Naive thymus-derived CD4-positive, alpha-beta T cell (primary cell): ENCODE data around the gene FNDC3B. TPM values are rescaled to one million over a fixed set of nuclear protein-coding genes. Genes with fewer than 3 reads are reported as not detected.
A peak's percentile ranks its signal among the peaks of the same experiment; 100 is the strongest.

Experiments
- ATAC-seq: fragments of 150-1000 bp; cut with Tn5 transposase; 2 replicates; pipeline ENCODE4 v1.10.0; 2021; ENCODE audit warnings: mild to moderate bottlenecking, moderate library complexity
- CTCF ChIA-PET: fragments of 350-600 bp; sonication (Branson Sonifier 250); formaldehyde crosslinking; loops from one replicate; lab custom pipeline; 2021; ENCODE audit warnings: antibody characterized with exemption; lab: Charles Lee
- POLR2A ChIA-PET: fragments of 350-600 bp; sonication (Branson Sonifier 250); formaldehyde crosslinking; loops from one replicate; lab custom pipeline; 2021; ENCODE audit warnings: antibody characterized with exemption, inconsistent platforms; lab: Charles Lee
- DNase-seq, 9 donors: peaks; one replicate each; pipeline versions ENCODE4 v3.0.0 to v3.0.0-alpha.2; 2020 to 2022; ENCODE audit warnings: mixed read lengths in 1 of 9
- H3K27ac ChIP-seq: one replicate; pipeline ENCODE4 v1.7.0; 2013; ENCODE audit warnings: mild to moderate bottlenecking, low read depth, low read length, moderate library complexity
- H3K27me3 ChIP-seq, 2 donors: one replicate each; pipeline ENCODE4 v1.7.0; 2013; ENCODE audit warnings: low read length in 2 of 2, mild to moderate bottlenecking in 2 of 2, moderate library complexity in 2 of 2; ENCODE audit not compliant: control insufficient read depth in 2 of 2, insufficient read depth in 2 of 2
- H3K36me3 ChIP-seq, 3 experiments: 1 replicate in 2 of 3; 2 replicates in 1 of 3; pipeline ENCODE4 v1.7.0; 2013; ENCODE audit warnings: low read length in 3 of 3, mild to moderate bottlenecking in 3 of 3, moderate library complexity in 1 of 3; ENCODE audit not compliant: insufficient read depth in 3 of 3, control insufficient read depth in 2 of 3
- H3K4me1 ChIP-seq, 2 donors: one replicate each; pipeline ENCODE4 v1.7.0; 2013; ENCODE audit warnings: low read length in 2 of 2, mild to moderate bottlenecking in 2 of 2, moderate library complexity in 1 of 2; ENCODE audit not compliant: control insufficient read depth in 2 of 2, insufficient read depth in 2 of 2
- H3K4me3 ChIP-seq: 2 replicates; pipeline ENCODE4 v1.7.0; 2013; ENCODE audit warnings: mild to moderate bottlenecking, low read length
- H3K9me3 ChIP-seq, 3 experiments: 1 replicate in 2 of 3; 2 replicates in 1 of 3; pipeline ENCODE4 v1.7.0; 2013; ENCODE audit warnings: low read length in 3 of 3; ENCODE audit not compliant: control insufficient read depth in 2 of 3
- H3K27ac Mint-ChIP-seq, 9 donors: one replicate each; pipeline ENCODE4 v1.8.0; 2020 to 2022; ENCODE audit warnings: mixed read lengths in 9 of 9, mild to moderate bottlenecking in 8 of 9, moderate library complexity in 5 of 9, inconsistent platforms in 2 of 9
- H3K27me3 Mint-ChIP-seq, 5 donors: one replicate each; pipeline ENCODE4 v1.8.0; 2021 to 2022; ENCODE audit warnings: mixed read lengths in 5 of 5, mild to moderate bottlenecking in 1 of 5
- H3K36me3 Mint-ChIP-seq, 5 donors: one replicate each; pipeline ENCODE4 v1.8.0; 2020 to 2022; ENCODE audit warnings: mixed read lengths in 5 of 5, mild to moderate bottlenecking in 3 of 5, inconsistent platforms in 1 of 5
- H3K4me1 Mint-ChIP-seq, 7 donors: one replicate each; pipeline ENCODE4 v1.8.0; 2020 to 2022; ENCODE audit warnings: mixed read lengths in 7 of 7, mild to moderate bottlenecking in 3 of 7, inconsistent platforms in 1 of 7
- H3K4me3 Mint-ChIP-seq, 10 donors: one replicate each; pipeline ENCODE4 v1.8.0; 2020 to 2022; ENCODE audit warnings: mild to moderate bottlenecking in 10 of 10, mixed read lengths in 10 of 10, moderate library complexity in 6 of 10, inconsistent platforms in 2 of 10
- H3K9me3 Mint-ChIP-seq, 11 donors: one replicate each; pipeline ENCODE4 v1.8.0; 2020 to 2022; ENCODE audit warnings: mixed read lengths in 11 of 11, mild to moderate bottlenecking in 4 of 11, inconsistent platforms in 1 of 11, moderate library complexity in 1 of 11
- intact Hi-C, 2 donors: fragments of 100-400 bp; cut with micrococcal nuclease; formaldehyde crosslinking; loops; one replicate each; pipeline ENCODE4 v1.15.1; 2023
- polyA plus RNA-seq, 2 donors: library from polyadenylated mRNA; unstranded; fragments of 300-500 nt; fragmentation: Illumina TruSeq; gene quantifications; one replicate each; pipeline ENCODE4 v1.2.3, GENCODE V29; 2021
- total RNA-seq, 6 experiments: library from RNA in 5 of 6; stranded (reverse) in 5 of 6; gene quantifications; 1 replicate in 5 of 6; 2 replicates in 1 of 6; pipeline ENCODE4 v1.2.3 and lab custom pipeline; 2021 to 2026

FNDC3B gene
- total and polyA plus RNA-seq, 7 experiments from 2014 or later = 8.6 to 78.6 (median 25.6) TPM

- peaks cover 4 to 47% (median 35%) of the 10 kb centered on the region in 5 donors for H3K36me3 Mint-ChIP-seq
- Histone ChIP-seq H3K27me3 (no peaks in the 10 kb centered on the region), H3K27ac (no peak overlapping the region), H3K4me3 (no peak overlapping the region), H3K9me3 (no peaks in the 10 kb centered on the region), H3K36me3 (no peaks in the 10 kb centered on the region), H3K4me1 (no peaks in the 10 kb centered on the region)
- CTCF ChIA-PET = interaction anchor here (0.6 kb wide), 1 partner anchor 479 kb away, joined by 3 read pairs; no protein-coding TSS in a partner anchor
- DNase-seq (no peak), ATAC-seq (no peak)
- POLR2A ChIA-PET = no interaction called here
- H3K4me3 Mint-ChIP-seq = no peak overlapping the region
- intact Hi-C loops = no loop called here
- no peak overlapping the region for H3K27ac Mint-ChIP-seq
- H3K4me1 Mint-ChIP-seq = peaks cover 0 to 3% (median 0%) of the 10 kb centered on the region in 7 donors
- H3K27me3 Mint-ChIP-seq = no peaks in the 10 kb centered on the region
- peaks cover 0 to 5% (median 0%) of the 10 kb centered on the region in 11 donors for H3K9me3 Mint-ChIP-seq
These were observed 349.2 kb downstream of the FNDC3B start for GRCh38 chr3:172388412-172389078.

- CTCF ChIA-PET = interaction anchor here (0.7 kb wide), 1 partner anchor 72 kb away, joined by 3 read pairs; no protein-coding TSS in a partner anchor
- no peaks in the 10 kb centered on the region for H3K36me3 ChIP-seq
- Mint-ChIP-seq H3K36me3 (peaks cover 5 to 53% (median 40%) of the 10 kb centered on the region in 5 donors), H3K27ac (peak overlapping the region in 1 of 9 donors; percentile 71), H3K27me3 (no peaks in the 10 kb centered on the region), H3K4me1 (peaks cover 0 to 3% (median 0%) of the 10 kb centered on the region in 7 donors), H3K9me3 (peaks cover 0 to 5% (median 0%) of the 10 kb centered on the region in 11 donors), H3K4me3 (no peak overlapping the region)
- ATAC-seq (no peak), DNase-seq (no peak)
- intact Hi-C loops = no loop called here
- no peak overlapping the region for H3K27ac ChIP-seq
- H3K4me1 ChIP-seq = no peaks in the 10 kb centered on the region
- POLR2A ChIA-PET = no interaction called here
- H3K27me3 ChIP-seq = no peaks in the 10 kb centered on the region
- H3K9me3 ChIP-seq = no peaks in the 10 kb centered on the region
- no peak overlapping the region for H3K4me3 ChIP-seq
These were observed 351.4 kb downstream of the FNDC3B start for GRCh38 chr3:172390792-172391191.

GRCh38 chr3:172391592-172392302 lies 352.4 kb downstream of the FNDC3B start:
- H3K4me3 Mint-ChIP-seq = no peak overlapping the region
- DNase-seq (no peak), ATAC-seq (no peak)
- Histone ChIP-seq H3K9me3 (no peaks in the 10 kb centered on the region), H3K27ac (no peak overlapping the region), H3K27me3 (no peaks in the 10 kb centered on the region), H3K36me3 (no peaks in the 10 kb centered on the region), H3K4me3 (no peak overlapping the region), H3K4me1 (no peaks in the 10 kb centered on the region)
- no peak overlapping the region for H3K27ac Mint-ChIP-seq
- peaks cover 5 to 62% (median 47%) of the 10 kb centered on the region in 5 donors for H3K36me3 Mint-ChIP-seq
- CTCF ChIA-PET = no interaction called here
- peaks cover 0 to 3% (median 0%) of the 10 kb centered on the region in 7 donors for H3K4me1 Mint-ChIP-seq
- H3K9me3 Mint-ChIP-seq = peaks cover 0 to 5% (median 0%) of the 10 kb centered on the region in 11 donors
- H3K27me3 Mint-ChIP-seq = no peaks in the 10 kb centered on the region
- intact Hi-C loops = no loop called here
- POLR2A ChIA-PET = no interaction called here

- H3K36me3 ChIP-seq = peaks cover 0 to 6% (median 0%) of the 10 kb centered on the region in 3 experiments
- no peak overlapping the region for H3K4me3 Mint-ChIP-seq
- peaks cover 0 to 6% (median 0%) of the 10 kb centered on the region in 11 donors for H3K9me3 Mint-ChIP-seq
- ATAC-seq (no peak), DNase-seq (no peak)
- no peaks in the 10 kb centered on the region for H3K4me1 ChIP-seq
- H3K36me3 Mint-ChIP-seq = peaks cover 5 to 77% (median 58%) of the 10 kb centered on the region in 5 donors
- intact Hi-C loops = no loop called here
- peaks cover 0 to 3% (median 0%) of the 10 kb centered on the region in 7 donors for H3K4me1 Mint-ChIP-seq
- POLR2A ChIA-PET = no interaction called here
- CTCF ChIA-PET = no interaction called here
- no peak overlapping the region for H3K27ac Mint-ChIP-seq
- H3K9me3 ChIP-seq = no peaks in the 10 kb centered on the region
- H3K27me3 Mint-ChIP-seq = no peaks in the 10 kb centered on the region
- H3K27me3 ChIP-seq = no peaks in the 10 kb centered on the region
- no peak overlapping the region for H3K27ac ChIP-seq
- no peak overlapping the region for H3K4me3 ChIP-seq
These were observed 355.3 kb downstream of the FNDC3B start for GRCh38 chr3:172394692-172395091.

GRCh38 chr3:172396400-172396799 lies 357.0 kb downstream of the FNDC3B start:
- H3K27ac ChIP-seq = no peak overlapping the region
- H3K4me1 ChIP-seq = no peaks in the 10 kb centered on the region
- ChIA-PET POLR2A (no interaction called here), CTCF (no interaction called here)
- ATAC-seq (no peak), DNase-seq (no peak)
- H3K4me1 Mint-ChIP-seq = peaks cover 0 to 2% (median 0%) of the 10 kb centered on the region in 7 donors
- no peaks in the 10 kb centered on the region for H3K27me3 ChIP-seq
- no peak overlapping the region for H3K27ac Mint-ChIP-seq
- H3K4me3 Mint-ChIP-seq = no peak overlapping the region
- no peaks in the 10 kb centered on the region for H3K9me3 ChIP-seq
- intact Hi-C loops = no loop called here
- peaks cover 0 to 6% (median 0%) of the 10 kb centered on the region in 3 experiments for H3K36me3 ChIP-seq
- H3K36me3 Mint-ChIP-seq = peaks cover 9 to 76% (median 62%) of the 10 kb centered on the region in 5 donors
- H3K4me3 ChIP-seq = no peak overlapping the region
- H3K9me3 Mint-ChIP-seq = peaks cover 0 to 9% (median 4%) of the 10 kb centered on the region in 11 donors
- H3K27me3 Mint-ChIP-seq = no peaks in the 10 kb centered on the region

GRCh38 chr3:172397716-172398405 lies 358.5 kb downstream of the FNDC3B start:
- ATAC-seq = no peak
- H3K9me3 ChIP-seq = no peaks in the 10 kb centered on the region
- Mint-ChIP-seq H3K4me1 (peaks cover 0 to 2% (median 0%) of the 10 kb centered on the region in 7 donors), H3K27ac (no peak overlapping the region), H3K27me3 (no peaks in the 10 kb centered on the region), H3K4me3 (no peak overlapping the region), H3K9me3 (peaks cover 0 to 20% (median 12%) of the 10 kb centered on the region in 11 donors), H3K36me3 (peaks cover 10 to 79% (median 66%) of the 10 kb centered on the region in 5 donors)
- ChIA-PET POLR2A (no interaction called here), CTCF (no interaction called here)
- DNase-seq = no peak
- intact Hi-C loops = no loop called here
- H3K27me3 ChIP-seq = no peaks in the 10 kb centered on the region
- H3K27ac ChIP-seq = no peak overlapping the region
- H3K4me3 ChIP-seq = no peak overlapping the region
- H3K36me3 ChIP-seq = peaks cover 0 to 6% (median 0%) of the 10 kb centered on the region in 3 experiments
- H3K4me1 ChIP-seq = no peaks in the 10 kb centered on the region
